ENCODE results near the gene APOL6.
"Not testable (repeated sequence)": the region's sequence is repeated elsewhere in the genome, so short reads cannot be mapped to it uniquely, and the experiment has no call there.

APOL6 gene

GRCh38 chr22:35695202-35695601 is 47.0 kb downstream of the APOL6 start:
- Histone ChIP-seq H3K36me3 (ENCODE audit: insufficient read depth, low read length) (no peaks in the 10 kb centered on the region), H3K4me1 (ENCODE audit: control insufficient read depth, insufficient read depth, low read length, unreplicated experiment) (no peaks in the 10 kb centered on the region)

GRCh38 chr22:35697142-35697541 is 48.9 kb downstream of the APOL6 start:
- Histone ChIP-seq H3K36me3 (ENCODE audit: insufficient read depth, low read length) (no peaks in the 10 kb centered on the region), H3K79me2 (ENCODE audit: control insufficient read depth, insufficient read depth, low read length, unreplicated experiment) (no peaks in the 10 kb centered on the region), H3K27ac (ENCODE audit: low read depth, low read length) (no peak overlapping the region), H3K27me3 (ENCODE audit: insufficient read depth, low read length) (no peaks in the 10 kb centered on the region), H2AFZ (ENCODE audit: low read length, unreplicated experiment) (no peak overlapping the region), H3K4me1 (ENCODE audit: control insufficient read depth, insufficient read depth, low read length, unreplicated experiment) (no peaks in the 10 kb centered on the region), H3K4me3 (ENCODE audit: low read depth, low read length) (no peak overlapping the region)

More at GRCh38 chr22:35695202-35695601, 47.0 kb downstream of the APOL6 start:
- H3K79me2 ChIP-seq (ENCODE audit: control insufficient read depth, insufficient read depth, low read length, unreplicated experiment) = no peaks in the 10 kb centered on the region
- no peak overlapping the region for H3K4me3 ChIP-seq (ENCODE audit: low read depth, low read length)
- H3K27me3 ChIP-seq (ENCODE audit: insufficient read depth, low read length) = no peaks in the 10 kb centered on the region
- no peak overlapping the region for H2AFZ ChIP-seq (ENCODE audit: low read length, unreplicated experiment)
- H3K27ac ChIP-seq (ENCODE audit: low read depth, low read length) = no peak overlapping the region

- not testable (repeated sequence) for H3K79me2 ChIP-seq (ENCODE audit: control insufficient read depth, insufficient read depth, low read length, unreplicated experiment); H3K27me3 ChIP-seq (ENCODE audit: insufficient read depth, low read length); H3K4me3 ChIP-seq (ENCODE audit: low read depth, low read length); H2AFZ ChIP-seq (ENCODE audit: low read length, unreplicated experiment); H3K27ac ChIP-seq (ENCODE audit: low read depth, low read length); H3K36me3 ChIP-seq (ENCODE audit: insufficient read depth, low read length); H3K4me1 ChIP-seq (ENCODE audit: control insufficient read depth, insufficient read depth, low read length, unreplicated experiment)
Observed at GRCh38 chr22:35699852-35700251, 51.6 kb downstream of the APOL6 start.

- Histone ChIP-seq H3K79me2 (ENCODE audit: control insufficient read depth, insufficient read depth, low read length, unreplicated experiment) (no peaks in the 10 kb centered on the region), H3K36me3 (ENCODE audit: insufficient read depth, low read length) (no peaks in the 10 kb centered on the region), H3K27me3 (ENCODE audit: insufficient read depth, low read length) (no peaks in the 10 kb centered on the region), H3K27ac (ENCODE audit: low read depth, low read length) (no peak overlapping the region), H3K4me3 (ENCODE audit: low read depth, low read length) (no peak overlapping the region), H2AFZ (ENCODE audit: low read length, unreplicated experiment) (no peak overlapping the region), H3K4me1 (ENCODE audit: control insufficient read depth, insufficient read depth, low read length, unreplicated experiment) (peaks cover 7% of the 10 kb centered on the region)
Observed at GRCh38 chr22:35703861-35704584, 55.8 kb downstream of the APOL6 start.

- H3K79me2 ChIP-seq (ENCODE audit: control insufficient read depth, insufficient read depth, low read length, unreplicated experiment) = no peaks in the 10 kb centered on the region
- peaks cover 7% of the 10 kb centered on the region for H3K4me1 ChIP-seq (ENCODE audit: control insufficient read depth, insufficient read depth, low read length, unreplicated experiment)
- H3K36me3 ChIP-seq (ENCODE audit: insufficient read depth, low read length) = no peaks in the 10 kb centered on the region
- H3K4me3 ChIP-seq (ENCODE audit: low read depth, low read length) = no peak overlapping the region
- no peak overlapping the region for H3K27ac ChIP-seq (ENCODE audit: low read depth, low read length)
- H2AFZ ChIP-seq (ENCODE audit: low read length, unreplicated experiment) = no peak overlapping the region
- no peaks in the 10 kb centered on the region for H3K27me3 ChIP-seq (ENCODE audit: insufficient read depth, low read length)
Observed at GRCh38 chr22:35705141-35705540, 56.9 kb downstream of the APOL6 start.

GRCh38 chr22:35708453-35708852 is 60.2 kb downstream of the APOL6 start:
- H3K4me1 ChIP-seq (ENCODE audit: control insufficient read depth, insufficient read depth, low read length, unreplicated experiment) = peaks cover 7% of the 10 kb centered on the region

GRCh38 chr22:35708917-35709316 is 60.7 kb downstream of the APOL6 start:
- Histone ChIP-seq H3K4me3 (ENCODE audit: low read depth, low read length) (no peak overlapping the region), H2AFZ (ENCODE audit: low read length, unreplicated experiment) (no peak overlapping the region), H3K27me3 (ENCODE audit: insufficient read depth, low read length) (no peaks in the 10 kb centered on the region), H3K36me3 (ENCODE audit: insufficient read depth, low read length) (no peaks in the 10 kb centered on the region), H3K79me2 (ENCODE audit: control insufficient read depth, insufficient read depth, low read length, unreplicated experiment) (no peaks in the 10 kb centered on the region), H3K27ac (ENCODE audit: low read depth, low read length) (no peak overlapping the region), H3K4me1 (ENCODE audit: control insufficient read depth, insufficient read depth, low read length, unreplicated experiment) (peaks cover 7% of the 10 kb centered on the region)

More at GRCh38 chr22:35708453-35708852, 60.2 kb downstream of the APOL6 start:
- Histone ChIP-seq H2AFZ (ENCODE audit: low read length, unreplicated experiment) (no peak overlapping the region), H3K27me3 (ENCODE audit: insufficient read depth, low read length) (no peaks in the 10 kb centered on the region), H3K79me2 (ENCODE audit: control insufficient read depth, insufficient read depth, low read length, unreplicated experiment) (no peaks in the 10 kb centered on the region), H3K4me3 (ENCODE audit: low read depth, low read length) (no peak overlapping the region), H3K27ac (ENCODE audit: low read depth, low read length) (no peak overlapping the region), H3K36me3 (ENCODE audit: insufficient read depth, low read length) (no peaks in the 10 kb centered on the region)

GRCh38 chr22:35711336-35711735 is 63.1 kb downstream of the APOL6 start:
- H3K27ac ChIP-seq (ENCODE audit: low read depth, low read length) = no peak overlapping the region
- H3K27me3 ChIP-seq (ENCODE audit: insufficient read depth, low read length) = no peaks in the 10 kb centered on the region
- no peak overlapping the region for H3K4me3 ChIP-seq (ENCODE audit: low read depth, low read length)
- no peaks in the 10 kb centered on the region for H3K79me2 ChIP-seq (ENCODE audit: control insufficient read depth, insufficient read depth, low read length, unreplicated experiment)
- no peaks in the 10 kb centered on the region for H3K36me3 ChIP-seq (ENCODE audit: insufficient read depth, low read length)
- no peak overlapping the region for H2AFZ ChIP-seq (ENCODE audit: low read length, unreplicated experiment)
- H3K4me1 ChIP-seq (ENCODE audit: control insufficient read depth, insufficient read depth, low read length, unreplicated experiment) = no peaks in the 10 kb centered on the region

GRCh38 chr22:35712672-35713071 is 64.4 kb downstream of the APOL6 start:
- H3K4me3 ChIP-seq (ENCODE audit: low read depth, low read length) = no peak overlapping the region
- no peaks in the 10 kb centered on the region for H3K4me1 ChIP-seq (ENCODE audit: control insufficient read depth, insufficient read depth, low read length, unreplicated experiment)
- H3K36me3 ChIP-seq (ENCODE audit: insufficient read depth, low read length) = no peaks in the 10 kb centered on the region
- no peak overlapping the region for H2AFZ ChIP-seq (ENCODE audit: low read length, unreplicated experiment)
- no peak overlapping the region for H3K27ac ChIP-seq (ENCODE audit: low read depth, low read length)
- no peaks in the 10 kb centered on the region for H3K27me3 ChIP-seq (ENCODE audit: insufficient read depth, low read length)
- H3K79me2 ChIP-seq (ENCODE audit: control insufficient read depth, insufficient read depth, low read length, unreplicated experiment) = no peaks in the 10 kb centered on the region

- H3K36me3 ChIP-seq (ENCODE audit: insufficient read depth, low read length) = no peaks in the 10 kb centered on the region
- H3K27ac ChIP-seq (ENCODE audit: low read depth, low read length) = no peak within 1 kb of the TSS
- H3K27me3 ChIP-seq (ENCODE audit: insufficient read depth, low read length) = no peaks in the 10 kb centered on the region
- H3K79me2 ChIP-seq (ENCODE audit: control insufficient read depth, insufficient read depth, low read length, unreplicated experiment) = no peaks in the 10 kb centered on the region
- H3K4me3 ChIP-seq (ENCODE audit: low read depth, low read length) = no peak within 1 kb of the TSS
- no peaks in the 10 kb centered on the region for H3K4me1 ChIP-seq (ENCODE audit: control insufficient read depth, insufficient read depth, low read length, unreplicated experiment)
- no peak within 1 kb of the TSS for H2AFZ ChIP-seq (ENCODE audit: low read length, unreplicated experiment)
Observed at GRCh38 chr22:35717572-35717971, 69.3 kb downstream of the APOL6 start, which contains the start of gene APOL5. TSS of gene APOL5 (plus strand) at chr22:35717872. CDS start at chr22:35717872, 0 bp downstream.

Measured in ACC112 (cell line).